Heart right ventricle (tissue), 16 donors: ENCODE results near the gene MARK3. TPM values are rescaled to one million over a fixed set of nuclear protein-coding genes. Genes with fewer than 3 reads are reported as not detected.

Experiments
- ATAC-seq, 8 donors: fragments of 200-7000 bp; cut with Tn5 transposase; one replicate each; pipeline ENCODE4 v1.9.1; 2020; ENCODE audit warnings: mild to moderate bottlenecking in 8 of 8, moderate library complexity in 8 of 8, moderate number of reproducible peaks in 1 of 8
- DNase-seq, 2 donors: peaks; one replicate each; pipeline ENCODE4 v3.0.0-alpha.2; 2020
- H3K27ac ChIP-seq, 10 donors: fragments of 200-600 bp; sonication (generic) in 2 of 10; one replicate each; pipeline versions ENCODE4 v1.5.0 to v1.8.0; 2020 to 2022; ENCODE audit warnings: mild to moderate bottlenecking in 3 of 10
- H3K27me3 ChIP-seq, 7 donors: fragments of 200-600 bp; one replicate each; pipeline ENCODE4 v1.8.0; 2021 to 2022; ENCODE audit warnings: mild to moderate bottlenecking in 2 of 7
- H3K36me3 ChIP-seq, 9 donors: fragments of 200-600 bp; sonication (generic) in 1 of 9; one replicate each; pipeline versions ENCODE4 v1.5.0 to v1.8.0; 2020 to 2022; ENCODE audit warnings: mild to moderate bottlenecking in 2 of 9
- H3K4me1 ChIP-seq, 9 donors: fragments of 200-600 bp; sonication (generic) in 1 of 9; one replicate each; pipeline versions ENCODE4 v1.5.0 to v1.8.0; 2020 to 2022; ENCODE audit warnings: mild to moderate bottlenecking in 4 of 9
- H3K4me3 ChIP-seq, 10 donors: fragments of 200-600 bp; sonication (generic) in 2 of 10; one replicate each; pipeline versions ENCODE4 v1.5.0 to v1.8.0; 2020 to 2022; ENCODE audit warnings: mild to moderate bottlenecking in 7 of 10, moderate library complexity in 2 of 10
- H3K9me3 ChIP-seq, 11 donors: fragments of 200-600 bp in 10 of 11; sonication (generic) in 2 of 11; one replicate each; pipeline versions ENCODE4 v1.5.0 to v1.8.0; 2013 to 2022; ENCODE audit warnings: mild to moderate bottlenecking in 2 of 11, control low read depth in 1 of 11, moderate library complexity in 1 of 11
- WGBS, 2 donors: extraction: QIAGEN DNeasy Blood & Tissue Kit; methylation state at CpG; one replicate each; pipeline ENCODE4 v1.1.7; 2013; ENCODE audit warnings: inconsistent platforms in 1 of 2; 5-methylcytosine and 5-hydroxymethylcytosine counted together
- intact Hi-C, 10 donors: fragments of 100-400 bp; cut with DNase I; formaldehyde crosslinking; loops; one replicate each; pipeline versions ENCODE4 v1.11.1 to v1.14.2; 2022
- polyA plus RNA-seq, 2 donors: library from polyadenylated mRNA; stranded (reverse); fragments of 200-250 nt; gene quantifications; one replicate each; pipeline ENCODE4 v1.2.3, GENCODE V29; 2013
- total RNA-seq, 10 donors: library from RNA; stranded (reverse); fragmentation: NEBNext Ultra II Directional in 3 of 10; extraction: Animal tissue kit (Norgen Biotek cat#: 25700) in 3 of 10; gene quantifications; one replicate each; pipeline versions ENCODE4 v1.2.1 to v1.2.4, GENCODE V29; 2021 to 2023
- TF ChIP-seq, protein P1 (sequence below), 9 donors: fragments of 200-600 bp; sonication (generic) in 2 of 9; IDR thresholded peaks; one replicate each; pipeline versions ENCODE4 v1.5.0 to v1.8.0; 2021 to 2022; ENCODE audit warnings: antibody characterized with exemption in 9 of 9, mild to moderate bottlenecking in 5 of 9, moderate library complexity in 1 of 9
- donor health status: Arrhythmogenic right ventricular cardiomyopathy.
- donor health status: ischemic (EF 13 %, LVEDD 7.1; RV severe dilation, severe dysfunction).
- donor health status: healthy with polysubstance abuse.
- donor health status: DM: no; HTN: yes; CAD: no.
- donor health status: DM: no; HTN: no; CAD: no.
- donor health status: ischemic (EF 25% LVEDD 6.9; RV normal size, moderate dysfunction).
- donor health status: ischemic (EF 25% LVEDD 5.7; RV mildly dilated, moderate dysfunction).
- donor health status: healthy.
- donor health status: DM: yes; HTN: yes; CAD: no.
- donor health status: Ischemic cardiomyopathy.
- donor health status: ischemic (EF 35%, LVEDD 5.7; RV mildly dilated, moderate dysfunction).
- donor health status: nonischemic (EF 11% LVEDD 7.7; RV severe dilation, severe dysfunction).
- donor health status: DM: yes; HTN: yes; CAD: no.
- donor health status: PGD.
- donor health status: ischemic (EF 29% LVEDD 5.4; RV normal size, mild dysfunction).
- donor health status: nonischemic (EF 23%, LVEDD 6.1; RV moderate dilation, normal function).

MARK3 gene
- total and polyA plus RNA-seq, 12 donors = 62.3 to 246 (median 77.1) TPM

DNA sequence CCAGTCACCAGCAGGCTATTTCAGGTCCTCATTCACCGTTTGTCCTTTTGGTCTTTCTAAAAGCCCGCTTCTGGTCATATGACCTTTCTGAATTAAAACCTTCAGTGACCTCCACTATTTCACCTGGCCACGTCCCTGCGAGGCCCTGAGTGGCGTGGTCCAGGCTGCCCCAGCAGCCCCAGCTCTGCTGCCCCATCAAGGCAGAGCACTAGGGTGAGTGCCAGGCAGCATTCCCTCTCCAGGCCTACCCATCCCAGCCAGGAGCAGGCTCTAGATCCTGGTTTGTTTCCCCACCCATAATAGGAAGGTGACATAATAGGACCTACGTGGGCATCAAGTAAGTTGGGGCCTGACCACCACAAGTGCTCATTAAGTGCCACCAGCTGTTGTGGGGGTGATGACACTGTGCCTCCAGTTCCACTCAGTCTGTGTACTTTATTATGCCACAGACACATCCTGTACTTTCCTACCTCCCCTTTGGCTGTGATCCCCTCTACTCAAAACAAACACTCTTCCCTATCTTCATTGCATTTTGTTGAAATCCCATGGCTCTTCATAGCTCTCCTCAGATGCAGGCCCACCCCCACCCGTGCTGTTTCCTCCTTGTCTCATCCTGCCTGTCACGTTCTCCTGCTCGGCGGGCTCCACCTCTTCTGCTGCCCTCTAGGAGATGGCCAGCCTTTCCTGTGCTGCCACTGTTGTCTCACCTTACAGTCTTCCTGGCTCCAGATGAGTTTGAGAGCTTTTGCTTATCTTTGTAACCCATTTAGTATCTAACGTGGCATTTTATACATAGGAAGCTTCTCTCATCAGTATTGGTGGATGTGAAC lies 116.0 kb downstream of the MARK3 start:
- DNase-seq = no peak
- Histone ChIP-seq H3K36me3 (peaks cover 0 to 100% (median 41%) of the 10 kb centered on the region in 9 donors), H3K27me3 (no peaks in the 10 kb centered on the region), H3K9me3 (no peaks in the 10 kb centered on the region), H3K4me3 (no peak overlapping the region), H3K27ac (peak overlapping the region in 1 of 10 donors; percentile 61), H3K4me1 (peaks cover 5 to 23% (median 8%) of the 10 kb centered on the region in 9 donors)
- WGBS, 2 donors = 67 to 79% methylated on average over 11 of the region's 11 CpGs
- peak in 6 of 8 donors; percentile 8 to 37 (median 26) for ATAC-seq
- intact Hi-C loops = loop anchor here in 7 of 10 donors (5.0 kb wide), 2 partner anchors 46 to 51 kb away; no protein-coding TSS in a partner anchor
- TF ChIP-seq, protein P1, sequence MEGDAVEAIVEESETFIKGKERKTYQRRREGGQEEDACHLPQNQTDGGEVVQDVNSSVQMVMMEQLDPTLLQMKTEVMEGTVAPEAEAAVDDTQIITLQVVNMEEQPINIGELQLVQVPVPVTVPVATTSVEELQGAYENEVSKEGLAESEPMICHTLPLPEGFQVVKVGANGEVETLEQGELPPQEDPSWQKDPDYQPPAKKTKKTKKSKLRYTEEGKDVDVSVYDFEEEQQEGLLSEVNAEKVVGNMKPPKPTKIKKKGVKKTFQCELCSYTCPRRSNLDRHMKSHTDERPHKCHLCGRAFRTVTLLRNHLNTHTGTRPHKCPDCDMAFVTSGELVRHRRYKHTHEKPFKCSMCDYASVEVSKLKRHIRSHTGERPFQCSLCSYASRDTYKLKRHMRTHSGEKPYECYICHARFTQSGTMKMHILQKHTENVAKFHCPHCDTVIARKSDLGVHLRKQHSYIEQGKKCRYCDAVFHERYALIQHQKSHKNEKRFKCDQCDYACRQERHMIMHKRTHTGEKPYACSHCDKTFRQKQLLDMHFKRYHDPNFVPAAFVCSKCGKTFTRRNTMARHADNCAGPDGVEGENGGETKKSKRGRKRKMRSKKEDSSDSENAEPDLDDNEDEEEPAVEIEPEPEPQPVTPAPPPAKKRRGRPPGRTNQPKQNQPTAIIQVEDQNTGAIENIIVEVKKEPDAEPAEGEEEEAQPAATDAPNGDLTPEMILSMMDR (IDR thresholded peaks at IDR 0.05) = no peak

DNA sequence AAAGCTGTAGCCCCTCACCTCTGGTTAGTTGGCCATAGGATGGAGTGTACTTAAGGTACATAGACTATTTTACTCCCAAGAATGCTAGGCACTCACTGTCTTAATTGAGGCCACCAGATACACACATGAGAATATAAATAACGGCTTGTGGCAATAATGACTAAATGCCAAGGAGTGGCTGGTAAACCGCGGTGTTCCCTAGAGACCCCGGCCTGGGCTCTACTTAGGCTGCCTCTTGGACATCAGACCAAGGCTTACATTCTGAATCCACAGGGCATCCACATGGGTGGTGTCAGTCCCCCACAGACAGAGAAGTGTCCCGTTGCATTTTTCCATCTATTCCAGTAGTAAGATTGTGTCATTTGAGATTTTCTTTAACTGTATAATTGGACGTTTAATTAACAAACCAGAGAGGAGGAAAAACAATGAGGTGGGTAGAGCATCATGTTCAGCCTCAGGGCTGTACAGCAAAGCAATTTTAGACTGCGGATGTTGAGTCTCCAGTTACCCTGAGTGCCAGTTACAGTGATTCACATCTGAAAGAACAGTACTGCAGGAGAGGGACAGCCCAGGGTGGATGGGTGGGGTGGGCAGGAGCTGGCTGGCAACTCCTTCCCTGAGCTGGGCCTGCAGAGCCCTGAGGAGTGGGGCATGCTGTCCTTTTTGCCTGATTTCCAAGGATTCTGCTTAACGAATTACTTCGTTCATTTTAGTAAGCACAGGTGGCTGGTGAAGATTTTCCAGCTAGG lies 116.9 kb downstream of the MARK3 start:
- intact Hi-C loops = loop anchor here in 7 of 10 donors (5.0 kb wide), 2 partner anchors 45 to 50 kb away; no protein-coding TSS in a partner anchor
- Histone ChIP-seq H3K4me3 (no peak overlapping the region), H3K36me3 (peaks cover 0 to 97% (median 40%) of the 10 kb centered on the region in 9 donors), H3K4me1 (peaks cover 0 to 20% (median 8%) of the 10 kb centered on the region in 9 donors), H3K27me3 (no peaks in the 10 kb centered on the region), H3K27ac (no peak overlapping the region), H3K9me3 (no peaks in the 10 kb centered on the region)
- TF ChIP-seq, protein P1 (IDR thresholded peaks at IDR 0.05) = no peak
- no peak for DNase-seq
- no peak for ATAC-seq
- 90 to 92% methylated on average over 9 of the region's 9 CpGs for WGBS, 2 donors

DNA sequence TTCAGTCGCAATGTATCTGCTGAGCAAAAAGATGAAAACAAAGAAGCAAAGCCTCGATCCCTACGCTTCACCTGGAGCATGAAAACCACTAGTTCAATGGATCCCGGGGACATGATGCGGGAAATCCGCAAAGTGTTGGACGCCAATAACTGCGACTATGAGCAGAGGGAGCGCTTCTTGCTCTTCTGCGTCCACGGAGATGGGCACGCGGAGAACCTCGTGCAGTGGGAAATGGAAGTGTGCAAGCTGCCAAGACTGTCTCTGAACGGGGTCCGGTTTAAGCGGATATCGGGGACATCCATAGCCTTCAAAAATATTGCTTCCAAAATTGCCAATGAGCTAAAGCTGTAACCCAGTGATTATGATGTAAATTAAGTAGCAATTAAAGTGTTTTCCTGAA lies 117.7 kb downstream of the MARK3 start:
- peaks cover 0 to 91% (median 40%) of the 10 kb centered on the region in 9 donors for H3K36me3 ChIP-seq

More for the DNA sequence above, 117.7 kb downstream of the MARK3 start:
- Histone ChIP-seq H3K4me3 (no peak overlapping the region), H3K9me3 (no peaks in the 10 kb centered on the region), H3K4me1 (peaks cover 0 to 19% (median 11%) of the 10 kb centered on the region in 9 donors), H3K27ac (no peak overlapping the region), H3K27me3 (no peaks in the 10 kb centered on the region)
- DNase-seq = no peak
- WGBS, 2 donors = 95 to 96% methylated on average over 18 of the region's 18 CpGs
- no peak for ATAC-seq
- TF ChIP-seq, protein P1 (IDR thresholded peaks at IDR 0.05) = no peak
- intact Hi-C loops = loop anchor here in 7 of 10 donors (5.0 kb wide), 2 partner anchors 44 to 49 kb away; no protein-coding TSS in a partner anchor
